ENCODE measurements around the gene PLGRKT.
"Not testable (repeated sequence)": the region's sequence is repeated elsewhere in the genome, so short reads cannot be mapped to it uniquely, and the experiment has no call there.

Gene PLGRKT

DNA sequence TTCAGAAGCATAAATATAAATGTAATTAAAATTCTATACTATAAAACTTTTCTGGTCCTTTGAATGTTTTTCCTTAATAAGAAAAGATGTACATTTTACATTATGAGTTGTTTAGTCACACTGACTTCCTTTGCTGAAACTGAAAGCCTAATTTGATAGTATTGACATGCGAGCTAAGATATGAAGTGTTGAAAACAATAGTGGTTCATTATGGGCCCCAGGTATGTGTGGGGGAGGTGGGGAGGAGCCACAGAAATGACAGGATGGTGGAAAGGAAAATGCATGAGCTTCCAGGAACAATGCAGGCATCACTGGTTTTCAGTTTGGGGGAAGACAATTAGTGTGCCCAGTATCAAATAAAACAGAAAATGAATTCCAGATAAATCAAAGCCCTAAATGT lies 62.6 kb downstream of the PLGRKT start:
- DNase-seq: no peak

DNA sequence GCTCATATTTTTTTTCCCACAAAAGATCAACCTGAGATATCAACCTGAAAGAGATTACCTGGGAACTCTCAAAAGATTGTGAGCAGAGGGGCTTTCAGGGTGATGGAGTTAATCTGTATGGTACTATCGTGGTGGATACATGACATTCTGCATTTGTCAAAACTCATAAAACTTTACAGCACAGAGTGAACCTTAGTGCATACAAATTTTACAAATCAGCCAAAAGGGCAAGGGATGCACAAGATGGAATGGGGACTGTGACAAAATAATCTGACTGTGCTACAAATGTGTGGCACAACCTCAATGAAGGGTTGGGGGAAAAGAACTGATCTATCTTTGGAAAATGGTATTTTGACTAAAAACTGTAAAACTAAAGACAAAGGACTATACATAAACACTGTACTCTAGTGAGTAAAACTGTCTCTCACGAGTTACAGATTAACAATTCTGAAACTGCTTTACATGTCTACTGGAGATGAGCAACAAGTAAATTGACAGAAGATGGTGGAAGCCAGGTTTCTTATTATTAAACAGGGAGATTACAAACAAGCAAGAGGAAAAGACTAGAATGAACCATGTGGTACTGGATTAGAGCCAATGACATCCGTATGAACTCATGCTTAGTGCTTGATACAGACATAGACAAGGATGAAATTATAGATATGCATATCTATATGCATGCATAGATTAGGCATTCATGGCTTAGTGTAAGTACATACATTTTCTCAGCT lies 73.3 kb downstream of the PLGRKT start:
- no peak for DNase-seq

DNA sequence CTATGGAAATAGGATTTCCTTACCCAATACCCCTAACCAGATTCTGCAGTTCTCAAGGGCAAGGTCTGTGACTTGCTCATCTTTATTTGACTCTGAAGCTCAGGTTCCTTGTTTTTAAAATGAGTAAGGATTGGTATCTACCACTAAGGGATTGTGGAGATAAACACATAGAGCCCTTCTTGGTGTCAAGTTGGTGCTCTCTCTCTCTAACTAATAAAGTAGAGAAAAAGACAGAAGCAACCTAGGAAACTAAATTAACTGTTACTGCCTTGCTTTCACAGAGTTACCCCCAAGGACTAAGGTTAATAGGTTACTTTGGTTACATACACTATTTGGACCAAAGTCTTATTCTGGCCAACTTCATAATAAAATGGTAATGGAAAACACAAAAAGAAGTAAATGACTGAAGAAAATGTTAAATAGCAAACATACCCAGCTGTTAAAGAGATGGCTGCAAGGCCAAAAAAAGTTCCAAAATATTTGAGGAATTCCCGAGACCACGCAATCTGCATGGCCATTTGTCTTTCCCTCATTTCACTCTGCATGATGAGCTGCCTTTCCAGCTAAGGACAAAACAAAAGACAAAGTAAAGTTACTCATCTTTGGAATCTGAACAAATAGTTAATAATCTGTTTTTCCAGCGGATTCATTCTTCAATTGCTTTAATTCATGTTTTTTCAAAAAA lies 76.3 kb downstream of the PLGRKT start:
- no peak for DNase-seq

DNA sequence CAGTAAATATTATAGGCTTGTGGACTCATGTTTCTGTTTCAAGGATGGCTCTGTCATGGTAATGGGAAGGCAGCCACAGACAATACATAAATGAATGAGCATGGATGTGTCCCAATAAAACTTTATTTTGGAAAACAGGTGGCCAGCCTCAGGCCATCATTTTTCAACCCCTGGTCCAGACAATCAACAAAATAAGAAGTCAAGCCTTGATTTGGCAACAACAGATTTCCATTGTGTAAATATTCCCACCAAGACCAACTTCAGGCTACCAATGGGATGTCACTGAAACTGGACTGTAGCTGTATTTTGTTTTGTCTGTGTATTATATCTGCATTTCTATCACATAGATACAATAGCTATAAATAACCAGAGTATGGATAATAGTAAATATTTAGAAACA lies 77.4 kb downstream of the PLGRKT start:
- DNase-seq: no peak

DNA sequence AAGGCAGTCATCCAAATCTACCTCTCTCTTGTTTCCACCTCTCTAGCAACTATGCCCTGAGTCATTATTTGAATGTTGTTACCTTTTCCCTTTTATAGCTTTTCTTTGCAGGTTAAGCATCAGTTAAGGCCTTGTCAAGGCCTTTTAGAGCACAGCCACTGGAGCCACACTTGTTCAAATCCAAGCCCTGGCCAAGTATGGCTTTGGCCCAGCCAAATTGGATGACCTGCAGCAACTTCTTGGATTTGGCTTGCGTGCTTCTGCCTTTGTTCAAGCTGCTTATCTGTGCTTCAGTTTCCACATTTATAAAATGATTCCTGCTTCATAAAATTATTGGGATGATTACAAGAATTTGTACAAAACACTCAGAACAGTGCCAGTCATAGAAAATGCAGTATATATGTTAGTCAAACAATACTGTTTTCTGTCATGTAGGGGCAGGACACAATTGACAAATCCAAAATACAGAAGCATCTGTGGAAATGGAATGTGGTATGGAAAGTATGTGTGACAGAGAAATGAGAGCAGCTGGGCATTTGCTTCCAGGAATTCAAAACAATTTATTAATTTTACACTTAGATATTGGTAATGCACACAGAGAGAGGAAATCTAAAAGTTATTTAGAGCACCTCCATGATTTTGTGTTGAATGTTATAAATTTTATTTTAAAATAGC lies 80.2 kb downstream of the PLGRKT start:
- no peak for DNase-seq

DNA sequence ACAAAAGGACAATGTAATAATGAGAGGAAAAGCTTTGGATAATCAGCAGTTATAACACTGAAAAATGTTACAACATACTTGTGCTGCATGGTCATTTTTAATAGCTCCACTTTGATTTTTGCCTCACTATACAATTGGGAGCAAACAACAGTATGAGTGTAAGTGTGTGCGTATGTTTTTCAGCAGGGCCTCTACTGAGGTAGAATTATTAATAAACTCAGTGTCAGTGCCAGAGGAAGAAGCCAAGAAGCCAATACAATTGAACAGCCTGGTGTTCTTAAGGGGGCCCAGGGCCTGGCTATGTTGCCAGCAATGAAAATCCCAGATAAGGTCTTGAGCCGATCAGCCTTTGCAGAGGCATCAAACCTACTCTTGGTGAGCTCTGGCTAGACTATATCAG lies 81.9 kb downstream of the PLGRKT start:
- DNase-seq: no peak

DNA sequence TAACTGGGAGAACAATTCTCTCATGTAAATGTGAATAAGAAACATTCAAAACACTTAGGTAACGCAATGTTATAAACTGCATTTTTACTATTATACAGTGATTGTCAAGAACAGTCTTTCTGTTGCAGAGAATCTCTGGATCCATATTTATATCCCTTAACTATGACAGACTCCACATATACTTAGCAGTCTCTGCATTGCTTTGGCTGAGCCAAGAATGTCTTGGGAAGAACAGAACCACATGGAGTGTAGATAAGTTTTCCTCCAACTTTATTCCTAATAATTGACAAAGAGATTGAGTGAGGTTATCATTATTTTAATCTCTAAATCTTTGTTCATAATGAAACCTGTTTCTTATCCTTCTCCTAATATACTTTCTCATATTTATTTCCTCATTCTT lies 82.5 kb downstream of the PLGRKT start:
- no peak for DNase-seq

DNA sequence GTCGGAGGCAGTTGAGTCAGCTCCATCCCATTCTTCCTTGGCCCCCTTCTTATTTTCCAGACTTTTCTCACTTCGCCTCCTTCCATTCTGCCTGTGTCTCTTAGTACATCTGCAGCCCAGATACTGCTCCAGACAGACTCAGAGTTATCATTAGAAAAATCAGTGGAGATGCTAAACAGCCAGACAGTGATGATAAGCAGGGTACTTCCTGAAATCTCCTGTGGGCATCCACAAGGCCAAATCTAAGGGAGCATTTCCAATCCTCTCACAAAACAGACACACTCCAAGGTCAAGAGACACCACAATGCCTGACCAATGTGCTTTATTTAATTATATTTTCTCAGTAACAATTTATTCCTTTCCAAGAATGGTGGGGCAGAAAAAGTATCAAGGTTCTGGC lies 83.5 kb downstream of the PLGRKT start:
- DNase-seq: no peak

DNA sequence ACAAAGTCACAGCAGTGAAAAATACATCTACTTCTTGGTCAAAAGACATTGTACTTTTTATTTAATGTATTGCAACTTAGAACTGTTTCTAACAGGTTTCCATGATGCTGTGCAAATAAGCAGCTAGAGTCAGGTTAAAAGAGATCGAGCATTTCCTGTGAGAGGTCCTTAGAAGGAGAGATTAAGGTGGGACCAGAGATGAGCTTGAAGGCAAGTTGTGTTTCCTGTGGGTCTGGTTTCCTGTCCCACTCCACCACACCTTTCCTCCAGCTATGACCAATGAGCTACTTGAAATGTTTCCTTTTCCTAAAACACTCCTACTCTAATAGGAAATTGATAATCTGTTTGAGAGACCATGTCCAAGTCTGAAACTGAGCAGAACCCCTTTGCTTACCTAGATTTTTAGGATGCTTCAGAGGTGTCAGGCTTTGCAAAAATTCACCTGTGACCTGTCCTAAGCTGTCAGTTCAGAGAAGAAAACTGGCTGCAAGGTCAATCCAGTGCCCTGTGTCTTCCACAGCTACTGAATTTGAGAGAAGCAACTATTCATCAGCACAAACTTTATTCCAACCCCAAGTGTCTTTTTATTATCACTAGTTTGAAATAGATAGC lies 85.0 kb downstream of the PLGRKT start:
- no peak for DNase-seq

DNA sequence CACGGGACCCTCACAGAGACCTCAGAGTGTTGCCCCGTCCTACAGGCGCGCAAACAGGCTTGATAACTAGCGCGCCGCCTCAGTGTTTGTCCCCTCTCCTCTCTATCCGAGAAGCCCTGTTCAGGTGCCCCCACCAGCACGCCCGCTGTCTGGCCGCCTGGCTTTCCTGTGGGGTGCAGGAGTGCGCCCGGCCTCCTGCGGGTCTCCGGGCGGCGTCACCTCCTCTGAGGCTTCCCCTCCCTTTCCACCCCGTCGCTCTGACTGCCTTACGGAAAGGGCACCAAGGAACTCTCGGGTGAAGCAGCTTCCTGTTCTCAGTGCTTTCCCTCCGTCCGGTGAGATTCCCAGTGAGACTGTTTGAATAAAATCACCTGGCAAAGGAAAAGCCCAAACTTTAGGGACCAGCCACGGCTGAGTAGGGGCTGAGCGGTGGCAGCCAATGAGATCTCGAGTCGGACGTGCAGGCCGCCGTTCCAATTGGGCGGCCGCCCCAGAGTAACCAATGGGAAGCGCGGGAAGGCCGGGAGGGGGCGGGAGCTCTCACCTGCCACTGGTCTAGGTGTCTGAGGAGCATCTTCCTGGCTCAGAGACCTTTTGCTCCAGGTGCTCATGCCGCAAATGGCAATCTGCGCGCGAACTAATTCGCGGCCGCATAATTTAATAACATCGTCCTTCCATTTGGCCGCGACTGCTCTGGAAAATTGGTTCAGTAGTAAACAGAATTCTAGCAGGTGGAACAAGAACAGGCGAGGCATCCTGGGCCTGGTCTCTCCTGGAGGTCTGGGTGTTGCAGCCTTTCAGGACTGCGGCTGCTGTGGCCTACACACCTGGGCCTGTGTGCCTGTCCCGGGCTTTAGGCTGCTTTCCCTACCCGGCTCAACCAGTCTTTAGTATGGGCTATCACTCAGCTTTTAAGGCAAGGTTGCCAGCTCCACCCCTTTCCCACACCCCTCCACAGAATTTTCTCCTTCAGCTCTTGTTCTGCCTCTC lies 98.4 kb downstream of the PLGRKT start, which contains the start of gene RLN1:
Gene RLN1 (minus strand): TSS at position 885 of the 990 bp plus-strand sequence. CDS start 130 bp downstream, at position 755.
- DNase-seq: not testable (repeated sequence)

DNA sequence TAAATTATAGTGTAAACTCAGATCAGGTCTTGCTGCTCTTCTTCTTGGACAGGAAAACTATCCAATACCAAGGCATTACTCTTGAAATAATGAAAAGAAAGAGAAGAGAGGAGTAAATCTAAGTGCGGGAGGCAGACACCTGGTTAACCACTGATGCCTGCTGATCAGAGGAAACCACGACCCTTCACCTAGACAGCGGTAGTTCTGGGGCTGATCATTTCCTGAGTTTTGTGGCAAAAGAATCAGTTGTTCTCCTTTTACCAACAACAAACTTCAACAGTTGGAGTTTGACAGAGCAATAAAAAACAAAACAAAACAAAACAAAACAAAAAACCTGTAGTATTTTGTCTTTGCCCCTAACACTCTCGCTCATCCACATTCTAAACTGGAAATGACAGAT lies 101.0 kb downstream of the PLGRKT start:
- no peak for DNase-seq

DNA sequence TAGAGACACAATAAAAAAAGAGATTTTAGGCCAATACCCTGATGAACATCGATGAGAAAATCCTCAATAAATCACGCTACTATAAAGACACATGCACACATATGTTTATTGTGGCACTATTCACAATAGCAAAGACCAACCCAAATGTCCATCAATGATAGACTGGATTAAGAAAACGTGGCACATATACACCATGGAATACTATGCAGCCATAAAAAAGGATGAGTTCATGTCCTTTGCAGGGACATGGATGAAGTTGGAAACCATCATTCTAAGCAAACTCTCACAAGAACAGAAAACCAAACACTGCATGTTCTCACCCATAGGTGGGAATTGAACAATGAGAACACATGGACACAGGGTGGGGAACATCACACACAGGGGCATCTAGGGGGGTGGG lies 106.4 kb downstream of the PLGRKT start:
- not testable (repeated sequence) for DNase-seq

DNA sequence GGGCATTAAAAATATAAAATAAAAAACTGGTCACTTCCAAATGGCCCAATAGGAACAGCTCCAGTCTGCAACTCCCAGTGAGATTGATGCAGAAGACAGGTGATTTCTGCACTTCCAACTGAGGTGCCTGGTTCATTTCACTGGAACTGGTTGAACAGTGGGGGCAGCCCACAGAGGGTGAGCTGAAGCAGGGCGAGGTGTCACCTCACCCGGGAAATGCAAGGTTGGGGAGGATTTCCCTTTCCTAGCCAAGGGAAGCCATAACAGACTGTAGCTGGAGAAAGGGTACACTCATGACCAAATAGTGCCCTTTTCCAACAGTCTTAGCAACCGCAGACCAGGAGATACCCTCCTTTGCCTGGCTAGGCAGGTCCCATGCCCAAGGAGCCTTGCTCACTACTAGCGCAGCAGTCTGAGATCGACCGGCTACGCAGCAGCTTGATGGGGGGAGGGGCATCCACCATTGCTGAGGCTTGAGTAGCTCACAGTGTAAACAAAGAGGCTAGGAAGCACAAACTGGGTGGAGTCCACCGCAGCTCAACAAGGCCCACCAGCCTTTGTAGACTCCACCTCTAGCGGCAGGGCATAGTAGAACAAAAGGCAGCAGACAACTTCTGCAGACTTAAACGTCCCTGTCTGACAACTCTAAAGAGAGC lies 110.7 kb downstream of the PLGRKT start:
- DNase-seq: no peak

DNA sequence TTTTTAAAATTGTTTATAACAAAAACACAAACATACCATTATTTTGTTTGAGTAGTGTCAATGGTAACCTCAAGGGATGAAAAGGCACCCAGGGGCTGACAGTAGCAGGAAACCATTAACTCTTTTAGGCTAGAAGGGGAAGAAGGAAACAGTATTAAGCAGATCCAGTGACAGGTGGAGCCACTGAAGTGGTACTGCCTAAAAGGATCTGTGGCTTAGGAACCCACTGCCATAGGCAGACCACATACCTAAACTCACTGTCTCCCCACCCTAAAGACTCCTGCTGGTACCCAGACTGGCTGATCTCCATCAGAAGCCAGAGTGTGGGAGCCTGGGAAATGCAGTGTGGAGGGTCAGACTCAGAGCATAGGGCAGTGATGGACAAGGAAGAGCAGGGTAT lies 111.5 kb downstream of the PLGRKT start:
- no peak for DNase-seq

DNA sequence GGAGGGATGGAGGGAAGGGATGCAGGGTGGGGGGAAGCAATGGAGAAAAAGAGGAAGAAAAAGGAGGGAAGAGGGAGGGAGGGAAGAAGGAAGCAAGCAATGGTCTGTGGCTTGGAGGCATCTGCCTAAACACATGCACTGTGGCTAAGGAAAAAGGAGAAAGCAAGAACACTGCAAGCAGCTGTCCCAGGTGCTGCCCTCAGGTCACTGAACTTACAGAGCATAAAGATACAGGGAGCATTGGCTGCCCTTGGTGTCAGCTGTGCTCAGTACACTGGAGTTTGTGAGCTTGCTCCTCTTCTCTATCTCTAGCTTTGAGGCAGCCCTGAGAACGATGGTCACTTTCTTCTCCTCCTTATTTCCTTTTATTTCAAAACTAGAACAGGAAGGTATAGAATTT lies 116.1 kb downstream of the PLGRKT start:
- not testable (repeated sequence) for DNase-seq

DNA sequence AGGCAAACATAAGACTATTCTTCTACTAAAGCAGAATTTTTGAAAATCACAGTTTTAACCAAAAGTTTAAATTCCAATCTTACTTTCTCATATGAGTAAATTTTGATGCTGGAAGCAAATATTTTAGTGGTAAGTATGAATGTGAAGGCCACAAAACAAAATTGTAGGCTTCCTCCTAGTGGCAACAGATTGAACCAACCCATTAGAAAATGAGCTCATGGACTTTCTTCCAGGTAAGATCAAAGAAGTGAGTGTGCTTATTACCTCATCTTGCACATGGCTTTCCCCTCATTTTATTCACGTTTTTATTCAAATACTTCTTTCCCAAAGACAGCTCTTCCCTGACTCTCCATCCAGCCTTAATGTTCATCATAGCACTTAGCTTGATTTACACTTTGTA lies 116.7 kb downstream of the PLGRKT start:
- DNase-seq: no peak

DNA sequence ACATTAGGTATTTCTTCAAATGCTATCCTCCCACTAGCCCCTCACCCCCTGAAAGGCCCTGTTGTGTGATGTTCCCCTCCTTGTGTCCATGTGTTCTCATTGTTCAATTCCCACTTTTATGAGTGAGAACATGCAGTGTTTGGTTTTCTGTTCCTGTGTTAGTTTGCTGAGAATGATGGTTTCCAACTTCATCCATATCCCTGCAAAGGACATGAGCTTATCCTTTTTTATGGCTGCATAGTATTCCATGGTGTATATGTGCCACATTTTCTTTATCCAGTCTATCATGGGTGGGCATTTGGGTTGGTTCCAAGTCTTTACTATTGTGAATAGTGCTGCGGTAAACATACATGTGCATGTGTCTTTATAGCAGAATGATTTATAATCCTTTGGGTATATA lies 121.3 kb downstream of the PLGRKT start:
- not testable (repeated sequence) for DNase-seq

DNA sequence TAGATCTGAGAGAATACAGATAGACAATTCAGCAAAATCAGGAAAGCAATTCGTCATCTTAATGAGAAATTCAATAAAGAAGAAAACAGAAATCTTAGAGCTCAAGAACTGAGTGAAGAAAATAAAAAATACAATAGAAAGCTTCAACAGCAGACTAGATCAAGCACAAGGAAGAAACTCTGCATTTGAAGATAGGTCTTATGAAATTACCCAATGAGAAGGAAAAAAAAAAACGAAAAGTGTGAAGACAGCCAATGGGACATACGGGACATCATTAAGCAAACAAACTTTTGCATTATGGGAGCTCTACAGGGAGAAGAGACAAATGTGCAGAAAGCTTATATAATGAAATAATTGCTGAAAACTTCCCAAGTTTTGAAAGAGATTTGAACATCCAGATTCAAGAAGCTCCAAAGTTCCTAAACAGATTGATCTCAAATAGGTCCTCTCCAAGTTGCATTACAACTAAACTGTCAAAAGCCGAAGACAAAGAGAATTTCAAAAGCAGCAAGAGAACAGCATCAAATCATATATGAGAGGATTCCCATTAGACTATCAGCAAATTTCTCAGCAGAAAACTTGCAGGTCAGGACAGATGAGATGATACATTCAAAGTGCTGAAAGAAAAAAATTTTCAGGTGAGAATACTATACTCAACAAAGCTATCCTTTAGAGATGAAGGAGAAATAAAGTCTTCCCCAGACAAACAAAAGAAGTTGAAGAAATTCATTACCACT lies 122.4 kb downstream of the PLGRKT start:
- no peak for DNase-seq

DNA sequence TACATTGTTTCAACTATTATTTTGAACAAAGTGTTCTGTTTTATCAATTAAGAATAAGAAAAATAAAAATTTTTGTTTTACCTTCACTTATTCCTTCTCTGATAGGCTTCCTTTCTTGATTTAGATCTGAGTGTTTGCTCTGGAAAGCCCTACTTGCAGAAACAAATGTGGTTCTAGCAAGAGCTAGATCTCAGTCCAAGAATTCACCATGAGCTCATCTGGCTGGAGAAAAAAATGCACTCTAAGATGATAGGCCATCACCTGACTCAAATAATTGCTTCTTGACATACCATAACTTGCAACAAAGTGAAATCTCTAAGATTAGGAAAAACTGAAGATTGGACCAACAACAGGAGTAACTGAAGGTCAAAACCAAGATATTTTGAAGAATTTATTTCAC lies 126.9 kb downstream of the PLGRKT start:
- no peak for DNase-seq

Measured in inflammatory macrophage (primary cell).